IMR-90 (cell line): ENCODE data around the gene ANGPTL5.

Experiments
- MAZ ChIP-seq: IDR thresholded peaks from 2 replicates; pipeline ENCODE4 v1.6.1; 2012; ENCODE audit warnings: low read depth, mild to moderate bottlenecking, low read length, improper control_type of control experiment, moderate library complexity, borderline replicate concordance
- MXI1 ChIP-seq: IDR thresholded peaks from 2 replicates; pipeline ENCODE4 v1.6.1; 2012; ENCODE audit warnings: low read depth, mild to moderate bottlenecking, low read length, moderate library complexity, borderline replicate concordance
- POLR2A ChIP-seq: IDR thresholded peaks from 2 replicates; pipeline ENCODE4 v1.6.1; 2012; ENCODE audit warnings: mild to moderate bottlenecking, low read depth, low read length
- SMC3 ChIP-seq: fragments of 150-350 bp; IDR thresholded peaks from 2 replicates; pipeline ENCODE4 v1.6.1; 2016; ENCODE audit warnings: low read depth, mild to moderate bottlenecking, antibody characterized with exemption, low read length, moderate library complexity
- TF ChIP-seq, protein P1 (sequence below): conservative IDR thresholded peaks from 2 replicates; pipeline ENCODE4 v1.5.1; 2012; ENCODE audit warnings: mild to moderate bottlenecking, low read depth, low read length, improper control_type of control experiment
- TF ChIP-seq, protein P2 (sequence below): fragments of 150-350 bp; IDR thresholded peaks from 2 replicates; pipeline ENCODE4 v1.6.1; 2017; ENCODE audit warnings: mild to moderate bottlenecking, antibody characterized with exemption, low read length, low read depth
- TF ChIP-seq, protein P3 (sequence below): fragments of 150-350 bp; IDR thresholded peaks from 2 replicates; pipeline ENCODE4 v1.6.1; 2016; ENCODE audit warnings: low read depth, mild to moderate bottlenecking, low read length, moderate library complexity, borderline replicate concordance

DNA sequence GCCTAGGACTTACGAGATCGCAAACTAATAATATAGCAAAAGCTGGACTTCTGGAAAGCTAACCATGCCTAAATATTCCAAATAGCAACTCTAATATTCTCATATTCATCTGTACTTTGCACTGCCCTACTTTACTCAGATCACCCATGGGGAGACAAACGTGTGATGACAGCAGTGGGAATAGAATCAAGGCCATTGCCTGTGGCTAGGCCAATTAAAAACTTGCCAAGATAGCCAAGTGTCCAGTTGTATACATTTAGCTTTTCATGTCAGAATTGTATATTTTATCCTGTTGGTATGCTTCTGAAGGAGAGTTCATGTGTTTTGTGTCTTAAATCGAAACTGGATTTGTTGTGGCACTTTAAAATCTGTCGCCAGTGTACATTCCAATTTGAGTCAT, 2.7 kb downstream of the ANGPTL5 start:
- TF ChIP-seq, protein P1, sequence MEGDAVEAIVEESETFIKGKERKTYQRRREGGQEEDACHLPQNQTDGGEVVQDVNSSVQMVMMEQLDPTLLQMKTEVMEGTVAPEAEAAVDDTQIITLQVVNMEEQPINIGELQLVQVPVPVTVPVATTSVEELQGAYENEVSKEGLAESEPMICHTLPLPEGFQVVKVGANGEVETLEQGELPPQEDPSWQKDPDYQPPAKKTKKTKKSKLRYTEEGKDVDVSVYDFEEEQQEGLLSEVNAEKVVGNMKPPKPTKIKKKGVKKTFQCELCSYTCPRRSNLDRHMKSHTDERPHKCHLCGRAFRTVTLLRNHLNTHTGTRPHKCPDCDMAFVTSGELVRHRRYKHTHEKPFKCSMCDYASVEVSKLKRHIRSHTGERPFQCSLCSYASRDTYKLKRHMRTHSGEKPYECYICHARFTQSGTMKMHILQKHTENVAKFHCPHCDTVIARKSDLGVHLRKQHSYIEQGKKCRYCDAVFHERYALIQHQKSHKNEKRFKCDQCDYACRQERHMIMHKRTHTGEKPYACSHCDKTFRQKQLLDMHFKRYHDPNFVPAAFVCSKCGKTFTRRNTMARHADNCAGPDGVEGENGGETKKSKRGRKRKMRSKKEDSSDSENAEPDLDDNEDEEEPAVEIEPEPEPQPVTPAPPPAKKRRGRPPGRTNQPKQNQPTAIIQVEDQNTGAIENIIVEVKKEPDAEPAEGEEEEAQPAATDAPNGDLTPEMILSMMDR = no peak
- TF ChIP-seq SMC3 = no peak
- no peak for TF ChIP-seq POLR2A
- no peak for TF ChIP-seq MXI1
- TF ChIP-seq, protein P2, sequence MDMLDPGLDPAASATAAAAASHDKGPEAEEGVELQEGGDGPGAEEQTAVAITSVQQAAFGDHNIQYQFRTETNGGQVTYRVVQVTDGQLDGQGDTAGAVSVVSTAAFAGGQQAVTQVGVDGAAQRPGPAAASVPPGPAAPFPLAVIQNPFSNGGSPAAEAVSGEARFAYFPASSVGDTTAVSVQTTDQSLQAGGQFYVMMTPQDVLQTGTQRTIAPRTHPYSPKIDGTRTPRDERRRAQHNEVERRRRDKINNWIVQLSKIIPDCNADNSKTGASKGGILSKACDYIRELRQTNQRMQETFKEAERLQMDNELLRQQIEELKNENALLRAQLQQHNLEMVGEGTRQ = no peak
- TF ChIP-seq, protein P3, sequence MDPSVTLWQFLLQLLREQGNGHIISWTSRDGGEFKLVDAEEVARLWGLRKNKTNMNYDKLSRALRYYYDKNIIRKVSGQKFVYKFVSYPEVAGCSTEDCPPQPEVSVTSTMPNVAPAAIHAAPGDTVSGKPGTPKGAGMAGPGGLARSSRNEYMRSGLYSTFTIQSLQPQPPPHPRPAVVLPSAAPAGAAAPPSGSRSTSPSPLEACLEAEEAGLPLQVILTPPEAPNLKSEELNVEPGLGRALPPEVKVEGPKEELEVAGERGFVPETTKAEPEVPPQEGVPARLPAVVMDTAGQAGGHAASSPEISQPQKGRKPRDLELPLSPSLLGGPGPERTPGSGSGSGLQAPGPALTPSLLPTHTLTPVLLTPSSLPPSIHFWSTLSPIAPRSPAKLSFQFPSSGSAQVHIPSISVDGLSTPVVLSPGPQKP = no peak
- no peak for TF ChIP-seq MAZ
